Stomach (tissue), 4 donors: ENCODE measurements around the gene XRN1.

Experiments
- EP300 ChIP-seq: sonication (generic); formaldehyde crosslinking; IDR thresholded peaks from one replicate; pipeline ENCODE4 v1.6.1; 2017; ENCODE audit warnings: antibody characterized with exemption
- TF ChIP-seq, protein P1 (sequence below), 7 experiments: fragments of 450-650 bp in 4 of 7; fragments of 200-600 bp in 3 of 7; sonication (generic) in 3 of 7; IDR thresholded peaks; one replicate each; pipeline ENCODE4 v1.5.1; 2016 to 2019; ENCODE audit warnings: antibody characterized with exemption in 7 of 7, control low read depth in 2 of 7, mild to moderate bottlenecking in 1 of 7

DNA sequence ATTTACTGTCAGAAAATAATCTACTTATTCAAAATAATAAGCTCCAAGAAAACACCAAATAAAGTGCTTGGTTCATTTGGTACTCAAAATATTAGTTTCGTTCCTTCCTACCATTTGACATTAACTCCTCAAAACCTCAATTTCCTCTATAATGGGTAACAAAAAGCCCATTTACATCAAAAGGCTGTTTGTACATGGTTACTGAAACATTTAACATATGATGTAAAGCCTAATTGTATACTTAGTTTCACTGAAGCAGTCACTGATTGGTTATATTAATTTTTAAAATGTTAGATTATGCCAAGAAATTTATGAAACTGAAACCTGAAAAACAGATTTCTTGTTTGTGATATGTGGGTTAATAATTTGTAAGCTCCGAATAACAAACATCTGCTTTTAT is 14.7 kb downstream of the XRN1 start:
- TF ChIP-seq, protein P1, sequence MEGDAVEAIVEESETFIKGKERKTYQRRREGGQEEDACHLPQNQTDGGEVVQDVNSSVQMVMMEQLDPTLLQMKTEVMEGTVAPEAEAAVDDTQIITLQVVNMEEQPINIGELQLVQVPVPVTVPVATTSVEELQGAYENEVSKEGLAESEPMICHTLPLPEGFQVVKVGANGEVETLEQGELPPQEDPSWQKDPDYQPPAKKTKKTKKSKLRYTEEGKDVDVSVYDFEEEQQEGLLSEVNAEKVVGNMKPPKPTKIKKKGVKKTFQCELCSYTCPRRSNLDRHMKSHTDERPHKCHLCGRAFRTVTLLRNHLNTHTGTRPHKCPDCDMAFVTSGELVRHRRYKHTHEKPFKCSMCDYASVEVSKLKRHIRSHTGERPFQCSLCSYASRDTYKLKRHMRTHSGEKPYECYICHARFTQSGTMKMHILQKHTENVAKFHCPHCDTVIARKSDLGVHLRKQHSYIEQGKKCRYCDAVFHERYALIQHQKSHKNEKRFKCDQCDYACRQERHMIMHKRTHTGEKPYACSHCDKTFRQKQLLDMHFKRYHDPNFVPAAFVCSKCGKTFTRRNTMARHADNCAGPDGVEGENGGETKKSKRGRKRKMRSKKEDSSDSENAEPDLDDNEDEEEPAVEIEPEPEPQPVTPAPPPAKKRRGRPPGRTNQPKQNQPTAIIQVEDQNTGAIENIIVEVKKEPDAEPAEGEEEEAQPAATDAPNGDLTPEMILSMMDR (IDR thresholded peaks at IDR 0.05), result no peak
- TF ChIP-seq EP300, result no peak
